A549 (cell line): ENCODE results near the gene PDP2. TPM values are rescaled to one million over a fixed set of nuclear protein-coding genes. Genes with fewer than 3 reads are reported as not detected.

Source experiments
- ATAC-seq, 2 experiments: fragments of 200-7000 bp in 1 of 2; fragments of >200 bp in 1 of 2; cut with Nextera tagmentation in 1 of 2; cut with Tn5 transposase in 1 of 2; 3 replicates each; pipeline versions ENCODE4 v1.8.0 to v1.9.1; 2018 to 2020; ENCODE audit warnings: mild to moderate bottlenecking in 1 of 2, moderate library complexity in 1 of 2
- CTCF ChIA-PET: fragments of 300-600 bp; sonication (Branson Sonifier 250); formaldehyde crosslinking; extraction: SDS; loops from one replicate; lab custom pipeline; 2021; ENCODE audit warnings: antibody characterized with exemption, inconsistent platforms; lab: Yijun Ruan, JAX
- POLR2A ChIA-PET: fragments of 350-600 bp; formaldehyde crosslinking; extraction: SDS; loops from one replicate; lab custom pipeline; 2021; ENCODE audit warnings: antibody characterized with exemption, inconsistent platforms; lab: Yijun Ruan, JAX
- DNase-seq, 2 experiments: peaks; one replicate each; pipeline versions ENCODE4 v3.0.0 to v3.0.0-alpha.2; 2011 to 2016; ENCODE audit warnings: low read depth in 1 of 2, low spot score in 1 of 2
- FAIRE-seq: peaks from 2 replicates; lab custom pipeline; 2011; peaks lifted over from hg19 to GRCh38; lab: Jason Lieb, UNC
- H3K27ac ChIP-seq, 2 experiments: fragments of >200 bp; sonication (Bioruptor Twin); formaldehyde crosslinking; 3 replicates each; pipeline ENCODE4 v1.5.1; 2016 to 2017
- H3K4me1 ChIP-seq: fragments of >200 bp; sonication (Bioruptor Twin); formaldehyde crosslinking; 3 replicates; pipeline ENCODE4 v1.6.1; 2016
- H3K4me2 ChIP-seq: fragments of >200 bp; sonication (Bioruptor Twin); formaldehyde crosslinking; 3 replicates; pipeline ENCODE4 v1.6.1; 2016
- H3K4me3 ChIP-seq: fragments of >200 bp; sonication (Bioruptor Twin); formaldehyde crosslinking; 3 replicates; pipeline ENCODE4 v1.5.1; 2016
- H3K9me3 ChIP-seq: fragments of >200 bp; sonication (Bioruptor Twin); formaldehyde crosslinking; 3 replicates; pipeline ENCODE4 v1.6.1; 2016
- CHD4 ChIP-seq: fragments of 200-600 bp; sonication (generic); IDR thresholded peaks from 2 replicates; pipeline ENCODE4 v1.6.1; 2016; ENCODE audit warnings: antibody characterized with exemption, mild to moderate bottlenecking, borderline replicate concordance
- EHMT2 ChIP-seq: fragments of 200-600 bp; sonication (generic); IDR thresholded peaks from 2 replicates; pipeline ENCODE4 v1.6.1; 2016; ENCODE audit warnings: antibody characterized with exemption, low read depth, mild to moderate bottlenecking, moderate library complexity
- ESRRA ChIP-seq: fragments of 150-350 bp; IDR thresholded peaks from 2 replicates; pipeline ENCODE4 v1.6.1; 2014; ENCODE audit warnings: mild to moderate bottlenecking, low read length, borderline replicate concordance
- FOSB ChIP-seq: fragments of 250-450 bp; sonication (Bioruptor Pico); IDR thresholded peaks from 2 replicates; pipeline ENCODE4 v1.5.0; 2020; ENCODE audit warnings: mild to moderate bottlenecking, moderate library complexity
- FOSL2 ChIP-seq, 2 experiments: fragments of 450-650 bp in 1 of 2; fragments of >200 bp in 1 of 2; sonication (Bioruptor Twin) in 1 of 2; formaldehyde crosslinking; IDR thresholded peaks; 2 replicates each; pipeline versions ENCODE4 v1.5.0 to v1.6.1; 2016 to 2020; ENCODE audit warnings: mild to moderate bottlenecking in 1 of 2, moderate library complexity in 1 of 2
- FOXS1 ChIP-seq: fragments of 250-450 bp; sonication (Bioruptor Pico); IDR thresholded peaks from 2 replicates; pipeline ENCODE4 v1.5.0; 2020; ENCODE audit warnings: mild to moderate bottlenecking, moderate library complexity
- HEYL ChIP-seq: fragments of 250-450 bp; sonication (Bioruptor Pico); IDR thresholded peaks from 2 replicates; pipeline ENCODE4 v1.8.0; 2021; ENCODE audit warnings: mild to moderate bottlenecking, moderate library complexity
- HOXB13 ChIP-seq: fragments of 250-450 bp; sonication (Bioruptor Pico); IDR thresholded peaks from 2 replicates; pipeline ENCODE4 v1.5.0; 2020; ENCODE audit warnings: low read depth, mild to moderate bottlenecking, moderate library complexity
- HOXB5 ChIP-seq: fragments of 250-450 bp; sonication (Bioruptor Pico); IDR thresholded peaks from 2 replicates; pipeline ENCODE4 v1.5.0; 2020; ENCODE audit warnings: mild to moderate bottlenecking, moderate library complexity
- MAFK ChIP-seq: fragments of 450-650 bp; IDR thresholded peaks from 2 replicates; pipeline ENCODE4 v1.6.1; 2014; ENCODE audit not compliant: partially characterized antibody
- NFE2L2 ChIP-seq: fragments of 150-350 bp; conservative IDR thresholded peaks from 2 replicates; pipeline ENCODE4 v1.6.1; 2014; ENCODE audit warnings: low read length
- PHF8 ChIP-seq: fragments of 200-600 bp; sonication (generic); IDR thresholded peaks from 2 replicates; pipeline ENCODE4 v1.6.1; 2016; ENCODE audit warnings: low read depth, mild to moderate bottlenecking, antibody characterized with exemption, moderate library complexity, borderline replicate concordance
- RAD21 ChIP-seq, 2 experiments: fragments of >200 bp in 1 of 2; sonication (Bioruptor Twin) in 1 of 2; formaldehyde crosslinking in 1 of 2; IDR thresholded peaks in 1 of 2; conservative IDR thresholded peaks in 1 of 2; 2 replicates in 1 of 2; 3 replicates in 1 of 2; pipeline ENCODE4 v1.6.1; 2012 to 2018; ENCODE audit warnings: inconsistent platforms in 1 of 2
- RARB ChIP-seq: fragments of 250-450 bp; sonication (Bioruptor Pico); IDR thresholded peaks from 2 replicates; pipeline ENCODE4 v1.8.0; 2021; ENCODE audit warnings: mild to moderate bottlenecking, moderate library complexity
- RCOR1 ChIP-seq: fragments of 150-350 bp; IDR thresholded peaks from 2 replicates; pipeline ENCODE4 v1.6.1; 2014; ENCODE audit warnings: antibody characterized with exemption, low read length, low read depth
- RNF2 ChIP-seq: fragments of 200-600 bp; sonication (generic); IDR thresholded peaks from 2 replicates; pipeline ENCODE4 v1.6.1; 2016; ENCODE audit warnings: low read depth, mild to moderate bottlenecking, antibody characterized with exemption, moderate library complexity, borderline replicate concordance
- SMC3 ChIP-seq: fragments of >200 bp; sonication (Bioruptor Twin); formaldehyde crosslinking; IDR thresholded peaks from 3 replicates; pipeline ENCODE4 v1.6.1; 2018; ENCODE audit warnings: inconsistent platforms
- TP53 ChIP-seq: fragments of 250-450 bp; sonication (Bioruptor Pico); IDR thresholded peaks from 2 replicates; pipeline ENCODE4 v1.5.0; 2021; ENCODE audit warnings: mild to moderate bottlenecking, moderate library complexity
- WGBS: methylation state at CpG from one replicate; pipeline ENCODE4 v1.1.6; 2017; ENCODE audit errors: missing lambda C conversion rate; 5-methylcytosine and 5-hydroxymethylcytosine counted together
- polyA plus RNA-seq, 4 experiments: library from polyadenylated mRNA; depleted of rRNA in 3 of 4; stranded (reverse); fragments of >200 nt; fragmentation: RNase III in 1 of 4; extraction: RNeasy Plus Mini Kit Qiagen cat#74134 plus additional on column Dnase treatment in 1 of 4; gene quantifications; 2 replicates in 3 of 4; 3 replicates in 1 of 4; pipeline ENCODE4 v1.2.3, GENCODE V29; 2011 to 2017
- TF ChIP-seq, protein P1 (sequence below): IDR thresholded peaks from 2 replicates; pipeline ENCODE4 v1.6.1; 2012
- TF ChIP-seq, protein P2 (sequence below): IDR thresholded peaks from 2 replicates; pipeline ENCODE4 v1.6.1; 2012
- TF ChIP-seq, protein P3 (sequence below): fragments of 250-450 bp; sonication (Bioruptor Pico); IDR thresholded peaks from 2 replicates; pipeline ENCODE4 v1.5.0; 2021; ENCODE audit warnings: mild to moderate bottlenecking, moderate library complexity, borderline replicate concordance
- TF ChIP-seq, protein P4 (sequence below): IDR thresholded peaks from 2 replicates; pipeline ENCODE4 v1.6.1; 2012; ENCODE audit warnings: low read depth, borderline replicate concordance
- TF ChIP-seq, protein P5 (sequence below): fragments of >200 bp; sonication (Bioruptor Twin); formaldehyde crosslinking; IDR thresholded peaks from 2 replicates; pipeline ENCODE4 v1.6.1; 2016
- TF ChIP-seq, protein P6 (sequence below): fragments of >200 bp; sonication (Bioruptor Twin); formaldehyde crosslinking; IDR thresholded peaks from 3 replicates; pipeline ENCODE4 v1.5.1; 2016
- TF ChIP-seq, protein P7 (sequence below): fragments of 150-350 bp; IDR thresholded peaks from 2 replicates; pipeline ENCODE4 v1.6.1; 2014; ENCODE audit warnings: low read depth, mild to moderate bottlenecking, low read length

Gene PDP2
- polyA plus RNA-seq, 2 of the 4 experiments (the other 2 are of a cell fraction), result 10.0 to 10.5 TPM

DNA sequence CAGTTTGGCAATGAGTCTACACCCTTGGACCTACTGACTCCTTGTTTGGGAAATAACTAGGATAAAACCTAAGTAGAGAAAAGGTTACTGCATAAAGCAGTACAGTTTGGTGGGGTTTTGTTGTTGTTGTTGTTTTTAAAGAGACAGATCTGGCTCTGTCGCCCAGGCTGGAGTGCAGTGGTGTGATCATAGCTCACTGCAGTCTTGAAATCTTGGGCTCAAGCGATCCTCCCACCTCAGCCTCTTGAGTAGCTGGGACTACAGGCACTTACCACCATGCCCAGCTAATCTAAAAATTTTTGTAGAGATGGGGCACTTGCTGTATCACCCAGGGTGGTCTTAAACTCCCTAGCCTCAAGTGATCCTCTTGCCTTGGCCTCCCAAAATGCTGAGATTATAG, 1.2 kb downstream of the PDP2 start:
- no peak for DNase-seq
- ATAC-seq, result no peak
- ChIA-PET POLR2A (interaction anchor here (1.5 kb wide), 1 partner anchor 9 kb away, joined by 4 read pairs; no protein-coding TSS in a partner anchor), CTCF (interaction anchor here (1.1 to 40.8 kb wide), 9 partner anchors 8 to 79 kb away, joined by 3 to 837 read pairs (median 11); partner anchors contain the start of genes CDH16, CES3, NAE1 and RRAD)
- TF ChIP-seq, protein P1, sequence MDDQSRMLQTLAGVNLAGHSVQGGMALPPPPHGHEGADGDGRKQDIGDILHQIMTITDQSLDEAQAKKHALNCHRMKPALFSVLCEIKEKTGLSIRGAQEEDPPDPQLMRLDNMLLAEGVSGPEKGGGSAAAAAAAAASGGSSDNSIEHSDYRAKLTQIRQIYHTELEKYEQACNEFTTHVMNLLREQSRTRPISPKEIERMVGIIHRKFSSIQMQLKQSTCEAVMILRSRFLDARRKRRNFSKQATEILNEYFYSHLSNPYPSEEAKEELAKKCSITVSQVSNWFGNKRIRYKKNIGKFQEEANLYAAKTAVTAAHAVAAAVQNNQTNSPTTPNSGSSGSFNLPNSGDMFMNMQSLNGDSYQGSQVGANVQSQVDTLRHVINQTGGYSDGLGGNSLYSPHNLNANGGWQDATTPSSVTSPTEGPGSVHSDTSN, result no peak
- TF ChIP-seq, protein P2, sequence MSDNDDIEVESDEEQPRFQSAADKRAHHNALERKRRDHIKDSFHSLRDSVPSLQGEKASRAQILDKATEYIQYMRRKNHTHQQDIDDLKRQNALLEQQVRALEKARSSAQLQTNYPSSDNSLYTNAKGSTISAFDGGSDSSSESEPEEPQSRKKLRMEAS, result no peak
- TF ChIP-seq, protein P3, sequence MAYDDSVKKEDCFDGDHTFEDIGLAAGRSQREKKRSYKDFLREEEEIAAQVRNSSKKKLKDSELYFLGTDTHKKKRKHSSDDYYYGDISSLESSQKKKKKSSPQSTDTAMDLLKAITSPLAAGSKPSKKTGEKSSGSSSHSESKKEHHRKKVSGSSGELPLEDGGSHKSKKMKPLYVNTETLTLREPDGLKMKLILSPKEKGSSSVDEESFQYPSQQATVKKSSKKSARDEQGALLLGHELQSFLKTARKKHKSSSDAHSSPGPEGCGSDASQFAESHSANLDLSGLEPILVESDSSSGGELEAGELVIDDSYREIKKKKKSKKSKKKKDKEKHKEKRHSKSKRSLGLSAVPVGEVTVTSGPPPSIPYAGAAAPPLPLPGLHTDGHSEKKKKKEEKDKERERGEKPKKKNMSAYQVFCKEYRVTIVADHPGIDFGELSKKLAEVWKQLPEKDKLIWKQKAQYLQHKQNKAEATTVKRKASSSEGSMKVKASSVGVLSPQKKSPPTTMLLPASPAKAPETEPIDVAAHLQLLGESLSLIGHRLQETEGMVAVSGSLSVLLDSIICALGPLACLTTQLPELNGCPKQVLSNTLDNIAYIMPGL (CRISPR knock-in tag), result no peak
- TF ChIP-seq RARB (CRISPR knock-in tag) (no peak), HOXB13 (CRISPR knock-in tag) (no peak), EHMT2 (no peak), SMC3 (no peak), MAFK (no peak), HOXB5 (CRISPR knock-in tag) (no peak)
- peaks cover 13% of the 10 kb centered on the region; the same call in 2 of the 3 replicates for H3K4me1 ChIP-seq
- H3K4me2 ChIP-seq, result peak overlapping the region; percentile 89
- H3K9me3 ChIP-seq, result no peaks in the 10 kb centered on the region
- no peak overlapping the region; a peak in 1 of 6 replicates for H3K27ac ChIP-seq
- peak overlapping the region; percentile 74; the same call in 2 of the 3 replicates for H3K4me3 ChIP-seq
- 86% methylated on average over 2 of the region's 2 CpGs for WGBS
- no peak for FAIRE-seq

DNA sequence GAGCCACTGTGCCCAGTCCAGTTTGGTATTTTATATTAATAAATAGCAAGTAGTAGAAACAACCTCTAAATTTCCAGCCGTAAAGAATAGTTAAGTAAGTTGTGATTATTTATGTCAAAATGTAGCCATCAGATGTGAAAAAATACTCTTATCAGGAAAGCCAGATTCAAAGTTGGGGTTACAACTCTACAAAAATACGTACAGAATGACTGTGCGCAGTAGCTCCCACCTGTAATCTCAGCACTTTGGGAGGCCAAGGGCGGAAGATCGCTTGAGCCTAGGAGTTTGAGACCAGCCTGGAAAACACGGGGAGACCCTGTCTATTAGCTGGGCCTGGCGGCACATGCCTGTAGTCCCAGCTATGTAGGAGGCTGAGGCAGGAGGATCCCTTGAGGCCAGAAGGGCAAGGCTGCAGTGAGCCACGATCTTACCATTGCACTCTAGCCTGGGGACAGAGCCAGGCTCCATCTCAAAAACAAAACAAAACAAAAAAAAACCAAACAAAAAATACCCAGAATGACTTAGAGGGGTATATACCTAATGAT, 1.7 kb downstream of the PDP2 start:
- Histone ChIP-seq H3K9me3 (no peaks in the 10 kb centered on the region), H3K4me3 (no peak overlapping the region), H3K4me1 (peaks cover 13% of the 10 kb centered on the region; the same call in 2 of the 3 replicates), H3K4me2 (peak overlapping the region; percentile 89; the same call in 1 of the 3 replicates)
- CTCF ChIA-PET, result interaction anchor here (0.6 to 40.8 kb wide), 13 partner anchors 7 to 624 kb away, joined by 3 to 837 read pairs (median 4); partner anchors contain the start of genes CDH16, CES3, NAE1 and RRAD
- no peak for DNase-seq
- no peak for FAIRE-seq
- ATAC-seq, result no peak
- WGBS, result 92% methylated on average over 8 of the region's 8 CpGs
- POLR2A ChIA-PET, result no interaction called here
- no peak for TF ChIP-seq RCOR1
- no peak for TF ChIP-seq ESRRA
- TF ChIP-seq, protein P4, sequence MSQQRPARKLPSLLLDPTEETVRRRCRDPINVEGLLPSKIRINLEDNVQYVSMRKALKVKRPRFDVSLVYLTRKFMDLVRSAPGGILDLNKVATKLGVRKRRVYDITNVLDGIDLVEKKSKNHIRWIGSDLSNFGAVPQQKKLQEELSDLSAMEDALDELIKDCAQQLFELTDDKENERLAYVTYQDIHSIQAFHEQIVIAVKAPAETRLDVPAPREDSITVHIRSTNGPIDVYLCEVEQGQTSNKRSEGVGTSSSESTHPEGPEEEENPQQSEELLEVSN, result no peak
- TF ChIP-seq, protein P5, sequence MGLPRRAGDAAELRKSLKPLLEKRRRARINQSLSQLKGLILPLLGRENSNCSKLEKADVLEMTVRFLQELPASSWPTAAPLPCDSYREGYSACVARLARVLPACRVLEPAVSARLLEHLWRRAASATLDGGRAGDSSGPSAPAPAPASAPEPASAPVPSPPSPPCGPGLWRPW, result no peak
- TF ChIP-seq, protein P6, sequence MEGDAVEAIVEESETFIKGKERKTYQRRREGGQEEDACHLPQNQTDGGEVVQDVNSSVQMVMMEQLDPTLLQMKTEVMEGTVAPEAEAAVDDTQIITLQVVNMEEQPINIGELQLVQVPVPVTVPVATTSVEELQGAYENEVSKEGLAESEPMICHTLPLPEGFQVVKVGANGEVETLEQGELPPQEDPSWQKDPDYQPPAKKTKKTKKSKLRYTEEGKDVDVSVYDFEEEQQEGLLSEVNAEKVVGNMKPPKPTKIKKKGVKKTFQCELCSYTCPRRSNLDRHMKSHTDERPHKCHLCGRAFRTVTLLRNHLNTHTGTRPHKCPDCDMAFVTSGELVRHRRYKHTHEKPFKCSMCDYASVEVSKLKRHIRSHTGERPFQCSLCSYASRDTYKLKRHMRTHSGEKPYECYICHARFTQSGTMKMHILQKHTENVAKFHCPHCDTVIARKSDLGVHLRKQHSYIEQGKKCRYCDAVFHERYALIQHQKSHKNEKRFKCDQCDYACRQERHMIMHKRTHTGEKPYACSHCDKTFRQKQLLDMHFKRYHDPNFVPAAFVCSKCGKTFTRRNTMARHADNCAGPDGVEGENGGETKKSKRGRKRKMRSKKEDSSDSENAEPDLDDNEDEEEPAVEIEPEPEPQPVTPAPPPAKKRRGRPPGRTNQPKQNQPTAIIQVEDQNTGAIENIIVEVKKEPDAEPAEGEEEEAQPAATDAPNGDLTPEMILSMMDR, result no peak
- TF ChIP-seq, protein P1, result no peak
- no peak for TF ChIP-seq RAD21 (conservative IDR thresholded peaks at IDR 0.05 in 1 of 2, IDR thresholded peaks at IDR 0.05 in 1 of 2)
- no peak for TF ChIP-seq FOSL2 (IDR thresholded peaks at IDR 0.05)
- TF ChIP-seq FOSL2 (CRISPR knock-in tag; IDR thresholded peaks at IDR 0.05), result no peak
- TF ChIP-seq SMC3, result no peak
- TF ChIP-seq HOXB13 (CRISPR knock-in tag), result no peak
- TF ChIP-seq CHD4, result no peak
- TF ChIP-seq, protein P2, result no peak
- TF ChIP-seq, protein P7, sequence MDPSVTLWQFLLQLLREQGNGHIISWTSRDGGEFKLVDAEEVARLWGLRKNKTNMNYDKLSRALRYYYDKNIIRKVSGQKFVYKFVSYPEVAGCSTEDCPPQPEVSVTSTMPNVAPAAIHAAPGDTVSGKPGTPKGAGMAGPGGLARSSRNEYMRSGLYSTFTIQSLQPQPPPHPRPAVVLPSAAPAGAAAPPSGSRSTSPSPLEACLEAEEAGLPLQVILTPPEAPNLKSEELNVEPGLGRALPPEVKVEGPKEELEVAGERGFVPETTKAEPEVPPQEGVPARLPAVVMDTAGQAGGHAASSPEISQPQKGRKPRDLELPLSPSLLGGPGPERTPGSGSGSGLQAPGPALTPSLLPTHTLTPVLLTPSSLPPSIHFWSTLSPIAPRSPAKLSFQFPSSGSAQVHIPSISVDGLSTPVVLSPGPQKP, result no peak
- no peak for TF ChIP-seq FOSB (CRISPR knock-in tag)
- no peak for TF ChIP-seq RNF2
- no peak for TF ChIP-seq NFE2L2
- no peak for TF ChIP-seq TP53 (CRISPR knock-in tag)
- no peak for TF ChIP-seq PHF8
- no peak for TF ChIP-seq FOXS1 (CRISPR knock-in tag)
- no peak for TF ChIP-seq HEYL (CRISPR knock-in tag)
- TF ChIP-seq, all 56 proteins: peak for 0
- no peak overlapping the region for H3K27ac ChIP-seq
